Neural progenitor cell (in vitro differentiated cells): ENCODE results near the gene VKORC1.

Experiments
- EZH2 ChIP-seq: fragments of 200-600 bp; sonication (generic); IDR thresholded peaks from 2 replicates; pipeline ENCODE4 v1.6.1; 2017; ENCODE audit warnings: antibody characterized with exemption, mild to moderate bottlenecking, moderate library complexity
- EZH2phosphoT487 ChIP-seq: fragments of 200-600 bp; sonication (generic); IDR thresholded peaks from 2 replicates; pipeline ENCODE4 v1.6.1; 2017; ENCODE audit warnings: antibody characterized with exemption
- TF ChIP-seq, protein P1 (sequence below): fragments of 200-600 bp; sonication (generic); IDR thresholded peaks from 2 replicates; pipeline ENCODE4 v1.5.1; 2017; ENCODE audit warnings: antibody characterized with exemption, mild to moderate bottlenecking

DNA sequence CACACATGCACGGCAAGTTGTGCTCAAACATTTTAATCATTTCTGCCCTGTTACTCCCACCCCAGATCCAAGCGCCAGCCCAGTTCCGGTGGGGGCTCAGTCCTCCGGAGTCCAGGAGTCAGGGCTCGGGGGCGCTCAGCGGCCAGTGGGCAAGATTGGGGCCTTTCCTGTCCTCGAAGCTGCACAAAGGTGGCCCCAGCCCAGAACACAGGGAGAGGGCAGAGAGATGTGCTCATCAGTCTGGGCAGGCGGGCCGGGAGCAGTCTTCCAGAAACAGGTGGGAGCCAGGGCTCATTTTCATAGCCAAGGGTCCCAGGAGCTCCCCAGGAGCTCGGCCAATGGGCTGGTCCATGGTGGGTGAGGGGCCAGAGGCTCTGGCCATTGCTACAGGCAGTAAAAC, 36.8 kb upstream of the VKORC1 start:
- TF ChIP-seq, protein P1, sequence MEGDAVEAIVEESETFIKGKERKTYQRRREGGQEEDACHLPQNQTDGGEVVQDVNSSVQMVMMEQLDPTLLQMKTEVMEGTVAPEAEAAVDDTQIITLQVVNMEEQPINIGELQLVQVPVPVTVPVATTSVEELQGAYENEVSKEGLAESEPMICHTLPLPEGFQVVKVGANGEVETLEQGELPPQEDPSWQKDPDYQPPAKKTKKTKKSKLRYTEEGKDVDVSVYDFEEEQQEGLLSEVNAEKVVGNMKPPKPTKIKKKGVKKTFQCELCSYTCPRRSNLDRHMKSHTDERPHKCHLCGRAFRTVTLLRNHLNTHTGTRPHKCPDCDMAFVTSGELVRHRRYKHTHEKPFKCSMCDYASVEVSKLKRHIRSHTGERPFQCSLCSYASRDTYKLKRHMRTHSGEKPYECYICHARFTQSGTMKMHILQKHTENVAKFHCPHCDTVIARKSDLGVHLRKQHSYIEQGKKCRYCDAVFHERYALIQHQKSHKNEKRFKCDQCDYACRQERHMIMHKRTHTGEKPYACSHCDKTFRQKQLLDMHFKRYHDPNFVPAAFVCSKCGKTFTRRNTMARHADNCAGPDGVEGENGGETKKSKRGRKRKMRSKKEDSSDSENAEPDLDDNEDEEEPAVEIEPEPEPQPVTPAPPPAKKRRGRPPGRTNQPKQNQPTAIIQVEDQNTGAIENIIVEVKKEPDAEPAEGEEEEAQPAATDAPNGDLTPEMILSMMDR = no peak
- TF ChIP-seq EZH2phosphoT487 (no peak), EZH2 (no peak)
